ENCODE measurements around the gene MAPK6. TPM values are rescaled to one million over a fixed set of nuclear protein-coding genes. Genes with fewer than 3 reads are reported as not detected.
A peak's percentile ranks its signal among the peaks of the same experiment; 100 is the strongest.

MAPK6 gene
- total and polyA plus RNA-seq, 9 of the 15 experiments (the other 6 are each of a cell fraction or from before 2014, with no cell fraction given): 28.5 to 97.1 (median 74.0) TPM

- POLR2A ChIA-PET: interaction anchor here (0.6 to 7.1 kb wide), 6 partner anchors 9 to 129 kb away, joined by 3 to 84 read pairs (median 5); partner anchors contain the start of gene LEO1
- peak; percentile 23 for FAIRE-seq
- peaks cover 19 to 45% of the 10 kb centered on the region in 2 experiments for H3K4me1 ChIP-seq (replicated peaks in 1 of 2; ENCODE audit: control insufficient read depth in 2 of 2, insufficient read depth in 2 of 2, low read length in 2 of 2)
These were observed 19.0 kb downstream of the MAPK6 start for GRCh38 chr15:52037889-52038505.

More at GRCh38 chr15:52037889-52038505, 19.0 kb downstream of the MAPK6 start:
- Histone ChIP-seq H3K4me2 (ENCODE audit: insufficient read depth, low read length) (no peak overlapping the region), H3K9me3 (replicated peaks; ENCODE audit: control insufficient read depth, insufficient read depth, low read depth, low read length) (peaks cover 4% of the 10 kb centered on the region; the same call in 1 of the 2 replicates), H3K36me3 (ENCODE audit: control insufficient read depth, insufficient read depth, low read length) (peaks cover 22% of the 10 kb centered on the region; the same call in 2 of the 3 replicates), H3K27ac (ENCODE audit: extremely low read depth, low read depth, low read length) (no peak overlapping the region), H3K9me1 (ENCODE audit: control insufficient read depth, insufficient read depth, low read length) (peaks cover 5% of the 10 kb centered on the region), H4K20me1 (replicated peaks; ENCODE audit: control insufficient read depth, insufficient read depth, low read length) (peaks cover 52% of the 10 kb centered on the region), H3K79me2 (ENCODE audit: control insufficient read depth, insufficient read depth, low read length) (peaks cover 99% of the 10 kb centered on the region), H3K27me3 (ENCODE audit: control insufficient read depth in 2 of 2, insufficient read depth in 2 of 2, low read length in 2 of 2) (no peaks in the 10 kb centered on the region), H2AFZ (ENCODE audit: low read depth, low read length) (no peak overlapping the region), H3K9ac (ENCODE audit: insufficient read depth in 1 of 2, low read depth in 2 of 2, low read length in 2 of 2) (no peak overlapping the region), H3K4me3 (no peak overlapping the region)
- TF ChIP-seq CBFA2T3 (IDR thresholded peaks at IDR 0.05) (no peak), MTA1 (IDR thresholded peaks at IDR 0.05; ENCODE audit: borderline replicate concordance) (no peak), XRCC3 (IDR thresholded peaks at IDR 0.05) (no peak), THRB (CRISPR knock-in tag; conservative IDR thresholded peaks at IDR 0.05) (no peak), ZNF384 (IDR thresholded peaks at IDR 0.05; ENCODE audit: low read depth, low read length) (no peak), POLR2G (IDR thresholded peaks at IDR 0.05; ENCODE audit: low read depth, low read length) (no peak), ZNF124 (CRISPR knock-in tag; IDR thresholded peaks at IDR 0.05) (no peak), NBN (IDR thresholded peaks at IDR 0.05; ENCODE audit: low read depth) (no peak), SNRNP70 (optimal IDR thresholded peaks at IDR 0.05; ENCODE audit: low read depth, low read length) (no peak), ZNF511 (CRISPR knock-in tag; IDR thresholded peaks at IDR 0.05) (no peak), RUNX1 (IDR thresholded peaks at IDR 0.05; ENCODE audit: low read depth) (no peak)
- ATAC-seq: no peak
- in situ Hi-C loops (cut with MboI) (no loop called here), intact Hi-C loops (cut with micrococcal nuclease) (no loop called here)
- no TSS peak for BruUV-seq (replicated peaks)
- WGBS (ENCODE audit: insufficient coverage, low coverage, missing lambda C conversion rate): 43% methylated on average over 2 of the region's 2 CpGs
- DNase-seq (ENCODE audit: extremely low read depth in 1 of 4, low spot score in 3 of 4): no peak
- CTCF ChIA-PET (ENCODE audit: low intra/inter-chr PET ratio): no interaction called here

All from K562 (cell line).